Transverse colon (tissue), 4 donors: ENCODE measurements around the gene HSPB7. TPM values are rescaled to one million over a fixed set of nuclear protein-coding genes. Genes with fewer than 3 reads are reported as not detected.
"Not testable (repeated sequence)": the region's sequence is repeated elsewhere in the genome, so short reads cannot be mapped to it uniquely, and the experiment has no call there.

Experiments used
- DNase-seq: peaks from one replicate; pipeline ENCODE4 v3.0.0-alpha.2; 2019
- H3K27ac ChIP-seq, 4 donors: fragments of 200-600 bp; sonication (generic); 2 replicates each; pipeline ENCODE4 v1.5.1; 2016 to 2018; ENCODE audit warnings: inconsistent platforms in 4 of 4
- H3K27me3 ChIP-seq: fragments of 200-600 bp; sonication (generic); 2 replicates; pipeline ENCODE4 v1.5.1; 2017; ENCODE audit warnings: inconsistent platforms
- H3K36me3 ChIP-seq, 4 donors: fragments of 200-600 bp; sonication (generic); 2 replicates each; pipeline ENCODE4 v1.5.1; 2017 to 2019; ENCODE audit warnings: inconsistent platforms in 4 of 4
- H3K4me1 ChIP-seq, 4 donors: fragments of 200-600 bp; sonication (generic); 2 replicates each; pipeline ENCODE4 v1.5.1; 2017 to 2020; ENCODE audit warnings: inconsistent platforms in 4 of 4
- H3K4me3 ChIP-seq, 4 donors: fragments of 200-600 bp; sonication (generic); 1 replicate in 1 of 4; 2 replicates in 3 of 4; pipeline versions ENCODE4 v1.5.1 to v1.6.1; 2017 to 2019; ENCODE audit warnings: inconsistent platforms in 4 of 4
- H3K9me3 ChIP-seq, 2 donors: fragments of 200-600 bp; sonication (generic); 2 replicates each; pipeline ENCODE4 v1.5.1; 2017 to 2019; ENCODE audit warnings: inconsistent platforms in 2 of 2
- EP300 ChIP-seq: sonication (generic); formaldehyde crosslinking; IDR thresholded peaks from one replicate; pipeline ENCODE4 v1.6.1; 2017; ENCODE audit warnings: antibody characterized with exemption, low read depth
- POLR2A ChIP-seq: fragments of 450-650 bp; IDR thresholded peaks from one replicate; pipeline ENCODE4 v1.6.1; 2016; ENCODE audit warnings: antibody characterized with exemption, mild to moderate bottlenecking, moderate library complexity
- POLR2AphosphoS5 ChIP-seq, 3 donors: sonication (generic); formaldehyde crosslinking; IDR thresholded peaks; one replicate each; pipeline ENCODE4 v1.6.1; 2016; ENCODE audit warnings: antibody characterized with exemption in 3 of 3
- WGBS, 2 donors: methylation state at CpG; one replicate each; pipeline ENCODE4 v1.1.5; 2018; ENCODE audit warnings: low coverage in 1 of 2; 5-methylcytosine and 5-hydroxymethylcytosine counted together
- in situ Hi-C, 4 donors: fragments of 200-750 bp; cut with MboI; loops; one replicate each; pipeline versions ENCODE4 v1.15.0 to v1.15.1; 2017; ENCODE audit warnings: low sequenced_read_pairs in 3 of 4, low pct_ligation_motif_present in 1 of 4, low pct_unique_long_range_greater_than_20kb in 1 of 4
- intact Hi-C: fragments of 100-400 bp; cut with DNase I; formaldehyde crosslinking; loops from one replicate; pipeline ENCODE4 v1.15.1; 2023; ENCODE audit warnings: low total_unique reads
- total RNA-seq, 4 donors: library from RNA; depleted of rRNA; stranded (reverse); fragments of >200 nt; gene quantifications; one replicate each; pipeline ENCODE4 v1.1.0, GENCODE V29; 2016
- TF ChIP-seq, protein P1 (sequence below), 5 experiments: fragments of 200-600 bp in 3 of 5; fragments of 450-650 bp in 2 of 5; sonication (generic) in 3 of 5; IDR thresholded peaks; 1 replicate in 2 of 5; 2 replicates in 3 of 5; pipeline ENCODE4 v1.5.1; 2016 to 2017; ENCODE audit warnings: antibody characterized with exemption in 5 of 5, inconsistent platforms in 3 of 5, mild to moderate bottlenecking in 2 of 5, moderate library complexity in 1 of 5

HSPB7 gene
- total RNA-seq, 4 donors from 2014 or later = 6.0 to 63.1 (median 9.2) TPM

DNA sequence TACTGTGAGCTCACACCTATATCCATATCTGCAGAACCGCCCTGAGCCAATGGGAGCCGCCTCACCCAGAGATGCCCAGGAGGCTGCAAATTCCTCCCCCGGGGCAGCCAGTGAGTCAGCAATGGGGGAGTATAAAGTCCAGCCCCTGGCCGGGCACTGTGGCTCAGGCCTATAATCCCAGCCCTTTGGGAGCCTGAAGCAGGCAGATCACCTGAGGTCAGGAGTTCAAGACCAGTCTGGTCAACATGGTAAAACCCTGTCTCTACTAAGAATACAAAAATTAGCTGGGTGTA, 20.7 kb upstream of the HSPB7 start:
- WGBS, 2 donors = 62% methylated on average over 4 of the region's 4 CpGs; no CpG with 5 or more reads in 1 of the 2 donors
- TF ChIP-seq EP300 = no peak
- TF ChIP-seq POLR2A = no peak
- TF ChIP-seq POLR2AphosphoS5 (IDR thresholded peaks at IDR 0.05) = no peak
- TF ChIP-seq, protein P1, sequence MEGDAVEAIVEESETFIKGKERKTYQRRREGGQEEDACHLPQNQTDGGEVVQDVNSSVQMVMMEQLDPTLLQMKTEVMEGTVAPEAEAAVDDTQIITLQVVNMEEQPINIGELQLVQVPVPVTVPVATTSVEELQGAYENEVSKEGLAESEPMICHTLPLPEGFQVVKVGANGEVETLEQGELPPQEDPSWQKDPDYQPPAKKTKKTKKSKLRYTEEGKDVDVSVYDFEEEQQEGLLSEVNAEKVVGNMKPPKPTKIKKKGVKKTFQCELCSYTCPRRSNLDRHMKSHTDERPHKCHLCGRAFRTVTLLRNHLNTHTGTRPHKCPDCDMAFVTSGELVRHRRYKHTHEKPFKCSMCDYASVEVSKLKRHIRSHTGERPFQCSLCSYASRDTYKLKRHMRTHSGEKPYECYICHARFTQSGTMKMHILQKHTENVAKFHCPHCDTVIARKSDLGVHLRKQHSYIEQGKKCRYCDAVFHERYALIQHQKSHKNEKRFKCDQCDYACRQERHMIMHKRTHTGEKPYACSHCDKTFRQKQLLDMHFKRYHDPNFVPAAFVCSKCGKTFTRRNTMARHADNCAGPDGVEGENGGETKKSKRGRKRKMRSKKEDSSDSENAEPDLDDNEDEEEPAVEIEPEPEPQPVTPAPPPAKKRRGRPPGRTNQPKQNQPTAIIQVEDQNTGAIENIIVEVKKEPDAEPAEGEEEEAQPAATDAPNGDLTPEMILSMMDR (IDR thresholded peaks at IDR 0.05) = no peak
- Histone ChIP-seq H3K27me3 (no peaks in the 10 kb centered on the region), H3K27ac (no peak overlapping the region), H3K4me1 (no peaks in the 10 kb centered on the region), H3K4me3 (no peak overlapping the region), H3K9me3 (no peaks in the 10 kb centered on the region), H3K36me3 (no peaks in the 10 kb centered on the region)
- in situ Hi-C loops (no loop called here), intact Hi-C loops (no loop called here)
- no peak for DNase-seq

DNA sequence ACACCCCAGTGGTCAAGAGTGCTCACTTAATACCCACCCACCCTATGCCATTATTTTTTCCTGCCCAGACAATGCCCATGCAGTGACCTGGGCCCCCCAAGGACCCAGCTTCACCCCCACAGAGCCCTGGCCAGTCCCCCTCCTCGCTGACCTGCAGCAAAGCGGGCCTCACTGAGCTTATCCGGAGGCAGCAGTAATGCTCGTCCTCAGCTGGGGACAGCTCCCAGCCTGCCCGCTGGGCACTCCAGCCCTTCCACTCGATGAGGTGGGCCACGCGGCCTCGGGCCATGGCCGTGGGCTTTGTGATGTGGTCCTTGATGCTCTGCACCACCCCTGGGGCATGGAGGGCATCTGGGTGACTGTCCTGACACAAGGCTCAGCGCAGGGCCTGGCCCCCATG, 18.6 kb upstream of the HSPB7 start:
- H3K27me3 ChIP-seq, intact Hi-C loops, H3K9me3 ChIP-seq, in situ Hi-C loops, H3K27ac ChIP-seq, H3K4me1 ChIP-seq, DNase-seq, H3K4me3 ChIP-seq, H3K36me3 ChIP-seq: not testable (repeated sequence)
- 89% methylated on average over 5 of the region's 11 CpGs; no CpG with 5 or more reads in 1 of the 2 donors for WGBS, 2 donors

DNA sequence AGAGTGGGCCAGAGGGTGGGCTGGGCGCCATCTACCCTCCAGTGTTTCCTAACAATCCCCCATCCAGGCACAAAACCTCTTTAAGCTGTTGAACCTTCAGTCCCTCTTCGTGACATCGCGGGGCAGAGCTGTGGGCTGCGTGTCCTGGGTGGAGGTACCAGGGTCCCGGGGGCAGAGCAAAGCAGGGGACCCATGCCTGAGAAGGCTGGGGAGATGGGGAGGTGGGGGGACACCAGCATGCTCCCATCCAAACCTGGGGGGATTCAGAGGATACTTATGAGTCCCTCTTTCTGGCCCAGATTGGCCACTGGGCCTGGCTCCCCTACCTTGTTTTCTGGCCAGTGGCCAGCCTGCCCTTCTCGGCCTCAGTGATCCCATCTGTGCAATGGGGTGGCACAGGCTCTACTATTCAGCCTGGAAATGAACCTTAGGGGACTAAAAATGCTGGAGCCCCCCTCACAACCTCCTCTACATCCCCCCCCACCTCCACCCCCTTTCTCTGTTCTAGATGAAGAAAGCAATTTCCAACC, 15.3 kb upstream of the HSPB7 start:
- H3K4me3 ChIP-seq, H3K27me3 ChIP-seq, H3K36me3 ChIP-seq, DNase-seq, H3K27ac ChIP-seq, H3K9me3 ChIP-seq, in situ Hi-C loops, H3K4me1 ChIP-seq: not testable (repeated sequence)
- 68% methylated on average over 7 of the region's 7 CpGs; no CpG with 5 or more reads in 1 of the 2 donors for WGBS, 2 donors
- intact Hi-C loops = loop anchor here (2.0 kb wide), 1 partner anchor 24 kb away; no protein-coding TSS in a partner anchor

DNA sequence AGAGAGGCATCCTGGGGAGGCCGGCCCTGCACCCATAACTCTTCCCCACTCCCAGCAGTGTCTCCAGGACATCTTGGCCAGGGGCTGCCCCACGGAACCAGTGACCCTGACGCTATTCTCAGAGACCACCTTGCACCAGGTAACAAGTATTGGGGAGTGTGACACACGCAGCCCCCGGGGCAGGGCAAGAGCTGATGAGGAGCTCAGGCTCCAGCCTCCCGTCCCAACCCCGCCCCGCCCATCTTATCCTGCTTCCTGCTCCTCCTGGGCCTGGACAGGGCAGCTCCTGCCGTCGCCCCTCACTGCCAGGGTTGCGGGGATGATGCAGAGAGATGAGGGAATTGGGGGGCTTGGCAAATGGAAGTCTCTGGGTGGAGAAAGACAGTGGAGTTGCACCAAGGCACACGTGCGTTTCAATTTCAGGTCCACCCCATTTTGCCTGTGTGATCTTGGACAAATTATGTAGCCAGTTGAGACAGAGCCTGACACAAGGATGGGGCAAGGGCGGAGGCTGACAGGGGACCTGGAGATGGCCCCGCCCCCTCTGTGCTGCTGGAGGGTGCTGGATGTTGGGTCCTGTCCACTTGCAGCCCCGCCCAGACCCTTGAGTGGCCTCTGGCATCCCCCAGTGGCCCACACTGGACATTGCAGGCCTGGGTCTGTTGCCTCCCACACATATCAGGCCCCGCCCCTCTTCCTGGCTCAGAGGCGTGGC, 14.7 kb upstream of the HSPB7 start:
- WGBS, 2 donors = 30 to 39% methylated on average over 2 to 17 of the region's 18 CpGs
- in situ Hi-C loops (no loop called here), intact Hi-C loops (loop anchor here (2.0 kb wide), 1 partner anchor 24 kb away; no protein-coding TSS in a partner anchor)
- no peak overlapping the region for H3K27ac ChIP-seq
- H3K4me1 ChIP-seq = peaks cover 3 to 7% (median 5%) of the 10 kb centered on the region in 4 donors
- H3K9me3 ChIP-seq = no peaks in the 10 kb centered on the region
- peak; percentile 84 for DNase-seq
- no peak overlapping the region for H3K4me3 ChIP-seq
- no peaks in the 10 kb centered on the region for H3K36me3 ChIP-seq
- H3K27me3 ChIP-seq = peaks cover 13% of the 10 kb centered on the region
- TF ChIP-seq, protein P1 (IDR thresholded peaks at IDR 0.05) = peak; percentile 92 to 99 (median 96)
- no peak for TF ChIP-seq EP300
- peak in 1 of 3 donors; percentile 6 for TF ChIP-seq POLR2AphosphoS5 (IDR thresholded peaks at IDR 0.05)

DNA sequence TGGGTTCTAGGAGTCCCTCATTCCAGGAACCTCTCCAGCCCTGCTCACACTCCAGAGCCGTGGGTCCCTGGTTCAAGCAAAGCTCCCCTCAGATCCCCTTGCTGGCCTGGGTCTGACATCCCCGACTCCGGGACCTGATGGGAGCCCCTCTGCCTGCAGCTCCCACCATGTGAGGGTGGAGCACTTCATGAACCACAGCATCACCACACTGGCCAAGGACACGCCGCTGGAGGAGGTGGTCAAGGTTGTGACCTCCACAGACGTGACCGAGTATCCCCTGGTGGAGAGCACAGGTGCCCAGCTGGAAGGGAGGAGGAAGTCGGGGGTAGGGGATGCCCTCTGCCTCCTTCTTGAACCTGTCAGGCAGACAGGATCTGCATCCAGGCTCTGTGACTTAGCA, 13.7 kb upstream of the HSPB7 start:
- H3K27ac ChIP-seq = no peak overlapping the region
- no peaks in the 10 kb centered on the region for H3K9me3 ChIP-seq
- no peak for DNase-seq
- intact Hi-C loops = no loop called here
- WGBS, 2 donors = 81% methylated on average over 8 of the region's 8 CpGs; no CpG with 5 or more reads in 1 of the 2 donors
- H3K4me3 ChIP-seq = no peak overlapping the region
- peaks cover 11 to 15% (median 13%) of the 10 kb centered on the region in 4 donors for H3K4me1 ChIP-seq
- H3K36me3 ChIP-seq = no peaks in the 10 kb centered on the region
- peaks cover 23% of the 10 kb centered on the region for H3K27me3 ChIP-seq
- in situ Hi-C loops = no loop called here
- TF ChIP-seq POLR2A (no peak), POLR2AphosphoS5 (IDR thresholded peaks at IDR 0.05) (no peak), EP300 (no peak)
- TF ChIP-seq, protein P1 (IDR thresholded peaks at IDR 0.05) = no peak
